HEK293 (cell line): ENCODE data around the gene LCNL1.

Experiments used
- CTCF ChIA-PET: fragments of 350-600 bp; formaldehyde crosslinking; extraction: SDS; loops from one replicate; lab custom pipeline; 2021; ENCODE audit warnings: antibody characterized with exemption; lab: Yijun Ruan, JAX
- POLR2A ChIA-PET: fragments of 300-600 bp; formaldehyde crosslinking; extraction: SDS; loops from one replicate; lab custom pipeline; 2020; ENCODE audit warnings: antibody characterized with exemption, inconsistent platforms; lab: Yijun Ruan, JAX
- H3K27ac ChIP-seq: fragments of 200-500 bp; sonication (Bioruptor generic); 2 replicates; pipeline ENCODE4 v1.5.1; 2014; ENCODE audit warnings: low read depth, low read length, control low read depth, inconsistent platforms; ENCODE audit errors: extremely low read depth
- H3K36me3 ChIP-seq, 2 experiments: fragments of 200-500 bp in 1 of 2; sonication (Bioruptor generic) in 1 of 2; 1 replicate in 1 of 2; 2 replicates in 1 of 2; pipeline ENCODE4 v1.5.1; 2014 to 2017; ENCODE audit warnings: inconsistent platforms in 2 of 2, low read length in 2 of 2; ENCODE audit not compliant: control insufficient read depth in 2 of 2, insufficient read depth in 1 of 2
- H3K4me1 ChIP-seq: fragments of 200-500 bp; sonication (Bioruptor generic); 2 replicates; pipeline ENCODE4 v1.5.1; 2014; ENCODE audit warnings: mild to moderate bottlenecking, low read length, inconsistent platforms; ENCODE audit not compliant: control insufficient read depth, insufficient read depth
- H3K4me3 ChIP-seq: 2 replicates; pipeline ENCODE4 v1.5.1; 2011; ENCODE audit warnings: low read depth, mild to moderate bottlenecking, control low read depth, low read length, moderate library complexity
- H3K9me3 ChIP-seq: fragments of 200-500 bp; sonication (Bioruptor generic); 2 replicates; pipeline ENCODE4 v1.5.1; 2014; ENCODE audit warnings: low read depth, low read length, inconsistent platforms; ENCODE audit not compliant: control insufficient read depth, insufficient read depth
- ATF2 ChIP-seq: fragments of 450-650 bp; formaldehyde crosslinking; IDR thresholded peaks from 2 replicates; pipeline ENCODE4 v1.5.1; 2016; ENCODE audit warnings: missing biosample characterization, missing genetic modification characterization, low read depth
- EGR2 ChIP-seq: fragments of 450-650 bp; formaldehyde crosslinking; IDR thresholded peaks from 2 replicates; pipeline ENCODE4 v1.5.1; 2016; ENCODE audit warnings: low read depth, missing biosample characterization, missing genetic modification characterization
- HOXD13 ChIP-seq: sonication (generic); formaldehyde crosslinking; IDR thresholded peaks from 2 replicates; pipeline ENCODE4 v1.8.0; 2022; ENCODE audit warnings: missing genetic modification reagents, borderline replicate concordance
- KLF17 ChIP-seq: fragments of 450-650 bp; formaldehyde crosslinking; IDR thresholded peaks from 2 replicates; pipeline ENCODE4 v1.5.1; 2016; ENCODE audit warnings: missing biosample characterization, missing genetic modification characterization
- SCRT1 ChIP-seq: fragments of 450-650 bp; formaldehyde crosslinking; IDR thresholded peaks from 2 replicates; pipeline ENCODE4 v1.5.1; 2016; ENCODE audit warnings: missing biosample characterization, missing genetic modification characterization, borderline replicate concordance
- ZBTB11 ChIP-seq: fragments of 450-650 bp; formaldehyde crosslinking; conservative IDR thresholded peaks from 2 replicates; pipeline ENCODE4 v1.5.1; 2016; ENCODE audit warnings: low read depth, missing biosample characterization, missing genetic modification characterization
- ZFP41 ChIP-seq: fragments of 450-650 bp; formaldehyde crosslinking; IDR thresholded peaks from 2 replicates; pipeline ENCODE4 v1.5.1; 2016; ENCODE audit warnings: missing biosample characterization, missing genetic modification characterization, borderline replicate concordance
- ZNF148 ChIP-seq: fragments of 450-650 bp; formaldehyde crosslinking; IDR thresholded peaks from 2 replicates; pipeline ENCODE4 v1.5.0; 2017; ENCODE audit warnings: missing biosample characterization, missing genetic modification characterization, borderline replicate concordance
- ZNF169 ChIP-seq: fragments of 450-650 bp; formaldehyde crosslinking; IDR thresholded peaks from 2 replicates; pipeline ENCODE4 v1.5.1; 2016; ENCODE audit warnings: missing biosample characterization, missing genetic modification characterization
- ZNF175 ChIP-seq: fragments of 450-650 bp; formaldehyde crosslinking; IDR thresholded peaks from 2 replicates; pipeline ENCODE4 v1.5.1; 2016; ENCODE audit warnings: missing biosample characterization, missing genetic modification characterization
- ZNF221 ChIP-seq: fragments of 450-650 bp; formaldehyde crosslinking; IDR thresholded peaks from 2 replicates; pipeline ENCODE4 v1.5.1; 2017; ENCODE audit warnings: missing biosample characterization, missing genetic modification characterization, borderline replicate concordance
- ZNF223 ChIP-seq: fragments of 450-650 bp; formaldehyde crosslinking; IDR thresholded peaks from 2 replicates; pipeline ENCODE4 v1.5.1; 2016; ENCODE audit warnings: missing biosample characterization, missing genetic modification characterization
- ZNF23 ChIP-seq: fragments of 450-650 bp; formaldehyde crosslinking; IDR thresholded peaks from 2 replicates; pipeline ENCODE4 v1.5.1; 2016; ENCODE audit warnings: missing biosample characterization, missing genetic modification characterization, borderline replicate concordance
- ZNF292 ChIP-seq: fragments of 450-650 bp; formaldehyde crosslinking; IDR thresholded peaks from 2 replicates; pipeline ENCODE4 v1.5.1; 2016; ENCODE audit warnings: low read depth, missing biosample characterization, missing genetic modification characterization, borderline replicate concordance
- ZNF354C ChIP-seq: fragments of 450-650 bp; formaldehyde crosslinking; IDR thresholded peaks from 2 replicates; pipeline ENCODE4 v1.5.1; 2016; ENCODE audit warnings: missing biosample characterization, missing genetic modification characterization, low read depth, borderline replicate concordance
- ZNF404 ChIP-seq: fragments of 450-650 bp; formaldehyde crosslinking; IDR thresholded peaks from 2 replicates; pipeline ENCODE4 v1.5.1; 2017; ENCODE audit warnings: missing biosample characterization, missing genetic modification characterization
- ZNF629 ChIP-seq: fragments of 450-650 bp; formaldehyde crosslinking; IDR thresholded peaks from 2 replicates; pipeline ENCODE4 v1.5.1; 2017; ENCODE audit warnings: missing biosample characterization, missing genetic modification characterization
- ZNF660 ChIP-seq: fragments of 450-650 bp; IDR thresholded peaks from 2 replicates; pipeline ENCODE4 v1.5.1; 2018; ENCODE audit warnings: missing biosample characterization, mild to moderate bottlenecking, missing genetic modification characterization
- ZNF785 ChIP-seq: fragments of 450-650 bp; formaldehyde crosslinking; IDR thresholded peaks from 2 replicates; pipeline ENCODE4 v1.5.1; 2016; ENCODE audit warnings: missing biosample characterization, missing genetic modification characterization
- ZNF791 ChIP-seq: fragments of 450-650 bp; formaldehyde crosslinking; IDR thresholded peaks from 2 replicates; pipeline ENCODE4 v1.5.1; 2016; ENCODE audit warnings: missing biosample characterization, missing genetic modification characterization
- ZNF837 ChIP-seq: fragments of 450-650 bp; formaldehyde crosslinking; IDR thresholded peaks from 2 replicates; pipeline ENCODE4 v1.5.1; 2016; ENCODE audit warnings: missing biosample characterization, missing genetic modification characterization
- TF ChIP-seq, protein P1 (sequence below): fragments of 450-650 bp; formaldehyde crosslinking; IDR thresholded peaks from 2 replicates; pipeline ENCODE4 v1.5.1; 2017; ENCODE audit warnings: missing biosample characterization, missing genetic modification characterization
- TF ChIP-seq, protein P2 (sequence below): fragments of 450-650 bp; formaldehyde crosslinking; IDR thresholded peaks from 2 replicates; pipeline ENCODE4 v1.5.1; 2016; ENCODE audit warnings: missing biosample characterization, missing genetic modification characterization

The LCNL1 gene

DNA sequence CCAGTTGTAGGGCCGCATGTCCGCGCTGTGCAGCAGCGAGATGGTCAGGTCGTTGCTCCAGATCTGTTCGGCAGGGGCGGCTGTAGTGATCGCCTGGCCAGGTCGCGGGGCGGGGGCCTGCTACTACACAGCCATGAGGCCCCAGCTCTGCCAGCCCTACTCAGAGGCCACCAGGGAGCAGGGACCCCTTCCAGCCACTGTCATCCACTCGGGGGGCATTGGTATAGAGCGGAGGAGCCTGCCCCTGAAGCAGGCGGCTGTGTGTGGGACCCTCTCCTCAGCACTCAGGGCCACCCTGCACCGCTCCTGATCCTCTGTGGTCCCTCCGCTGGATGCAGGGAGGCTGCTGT lies 39.9 kb upstream of the LCNL1 start:
- POLR2A ChIA-PET = interaction anchor here (0.6 kb wide), 1 partner anchor 49 kb away, joined by 7 read pairs; no protein-coding TSS in a partner anchor
- no peaks in the 10 kb centered on the region for H3K4me1 ChIP-seq
- no peak overlapping the region for H3K4me3 ChIP-seq
- H3K9me3 ChIP-seq = no peaks in the 10 kb centered on the region
- no peak overlapping the region; the same call in 1 of the 2 replicates for H3K27ac ChIP-seq
- H3K36me3 ChIP-seq = peaks cover 0 to 46% of the 10 kb centered on the region in 2 experiments; a peak in 1 of 3 replicates
- CTCF ChIA-PET = no interaction called here
- TF ChIP-seq SCRT1 (tag by site-specific recombination) = no peak
- no peak for TF ChIP-seq ZBTB11 (tag by site-specific recombination)
- TF ChIP-seq, protein P1, sequence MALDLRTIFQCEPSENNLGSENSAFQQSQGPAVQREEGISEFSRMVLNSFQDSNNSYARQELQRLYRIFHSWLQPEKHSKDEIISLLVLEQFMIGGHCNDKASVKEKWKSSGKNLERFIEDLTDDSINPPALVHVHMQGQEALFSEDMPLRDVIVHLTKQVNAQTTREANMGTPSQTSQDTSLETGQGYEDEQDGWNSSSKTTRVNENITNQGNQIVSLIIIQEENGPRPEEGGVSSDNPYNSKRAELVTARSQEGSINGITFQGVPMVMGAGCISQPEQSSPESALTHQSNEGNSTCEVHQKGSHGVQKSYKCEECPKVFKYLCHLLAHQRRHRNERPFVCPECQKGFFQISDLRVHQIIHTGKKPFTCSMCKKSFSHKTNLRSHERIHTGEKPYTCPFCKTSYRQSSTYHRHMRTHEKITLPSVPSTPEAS (tag by site-specific recombination) = no peak
- no peak for TF ChIP-seq ZNF175
- TF ChIP-seq ZNF791 = no peak
- TF ChIP-seq ZNF837 = no peak
- TF ChIP-seq ZNF785 (tag by site-specific recombination) = no peak
- no peak for TF ChIP-seq ZNF354C (tag by site-specific recombination)
- no peak for TF ChIP-seq ZNF148
- TF ChIP-seq ZNF629 = no peak

DNA sequence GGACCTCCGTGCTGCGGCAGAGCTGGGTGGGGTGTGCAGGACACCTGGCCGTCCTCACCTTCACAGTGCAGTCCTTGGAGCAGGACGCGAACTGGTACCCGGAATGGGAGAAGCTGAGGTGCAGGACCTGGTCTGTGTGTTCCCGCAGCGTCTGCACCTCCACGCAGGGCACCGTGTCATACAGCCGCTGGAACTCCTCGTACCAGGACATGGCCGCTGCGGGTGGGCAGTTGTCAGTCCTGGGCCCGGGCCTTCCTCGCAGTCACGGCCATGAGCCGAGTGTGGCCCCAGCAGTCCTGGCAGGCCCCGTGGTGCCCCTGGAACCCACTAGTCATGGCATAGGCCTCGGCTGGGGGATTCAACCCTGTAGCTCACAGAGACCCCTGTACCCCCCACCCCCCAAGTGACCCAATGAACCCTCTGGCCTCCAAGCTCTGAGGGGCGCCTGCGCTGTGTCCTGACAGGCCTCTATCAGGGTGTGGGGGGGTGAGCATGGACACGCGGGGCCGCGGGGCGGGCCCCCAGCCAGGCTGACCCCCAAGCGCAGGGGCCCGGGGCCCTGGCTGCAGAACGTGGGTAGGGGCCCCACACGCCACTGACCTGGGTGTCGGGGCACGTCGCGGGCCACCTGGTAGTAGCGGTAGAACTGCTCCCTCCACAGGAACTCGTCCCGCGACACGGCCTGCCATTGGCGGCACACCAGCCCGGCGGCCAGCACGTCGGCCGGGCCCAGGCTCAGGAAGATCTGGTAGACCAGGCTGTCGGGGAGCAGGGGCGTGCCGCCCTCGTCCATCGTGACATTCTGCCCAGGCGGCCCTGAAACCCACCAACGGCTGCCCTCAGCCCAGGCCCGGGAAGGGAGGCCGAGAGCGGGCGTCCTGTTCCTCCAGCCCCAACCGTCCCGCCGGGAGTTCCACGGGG lies 39.2 kb upstream of the LCNL1 start:
- Histone ChIP-seq H3K36me3 (peaks cover 0 to 45% of the 10 kb centered on the region in 2 experiments; a peak in 1 of 3 replicates), H3K4me3 (peak overlapping the region; percentile 51), H3K4me1 (no peaks in the 10 kb centered on the region), H3K27ac (peak overlapping the region; percentile 90), H3K9me3 (no peaks in the 10 kb centered on the region)
- ChIA-PET CTCF (interaction anchor here (0.6 to 5.7 kb wide), 9 partner anchors 8 to 264 kb away, joined by 3 to 119 read pairs (median 3); no protein-coding TSS in a partner anchor), POLR2A (interaction anchor here (0.6 kb wide), 1 partner anchor 1165 kb away, joined by 3 read pairs; no protein-coding TSS in a partner anchor)
- TF ChIP-seq HOXD13 (no peak), ZFP41 (no peak), ZNF292 (tag by site-specific recombination) (no peak), ZNF660 (no peak), ZNF23 (tag by site-specific recombination) (no peak), ZNF404 (no peak), ZNF223 (tag by site-specific recombination) (no peak), ZNF221 (tag by site-specific recombination) (no peak), ZNF169 (tag by site-specific recombination) (no peak), ATF2 (tag by site-specific recombination) (no peak), EGR2 (tag by site-specific recombination) (no peak), KLF17 (tag by site-specific recombination) (0 out of 2 replicates have a peak, but pooled peaks have one; percentile 16)
- TF ChIP-seq, protein P2, sequence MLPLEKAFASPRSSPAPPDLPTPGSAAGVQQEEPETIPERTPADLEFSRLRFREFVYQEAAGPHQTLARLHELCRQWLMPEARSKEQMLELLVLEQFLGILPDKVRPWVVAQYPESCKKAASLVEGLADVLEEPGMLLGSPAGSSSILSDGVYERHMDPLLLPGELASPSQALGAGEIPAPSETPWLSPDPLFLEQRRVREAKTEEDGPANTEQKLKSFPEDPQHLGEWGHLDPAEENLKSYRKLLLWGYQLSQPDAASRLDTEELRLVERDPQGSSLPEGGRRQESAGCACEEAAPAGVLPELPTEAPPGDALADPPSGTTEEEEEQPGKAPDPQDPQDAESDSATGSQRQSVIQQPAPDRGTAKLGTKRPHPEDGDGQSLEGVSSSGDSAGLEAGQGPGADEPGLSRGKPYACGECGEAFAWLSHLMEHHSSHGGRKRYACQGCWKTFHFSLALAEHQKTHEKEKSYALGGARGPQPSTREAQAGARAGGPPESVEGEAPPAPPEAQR (tag by site-specific recombination) = no peak
